ENCODE results near the gene PARPBP. TPM values are rescaled to one million over a fixed set of nuclear protein-coding genes. Genes with fewer than 3 reads are reported as not detected.

PARPBP gene
- total RNA-seq (2021; ENCODE audit: unreplicated experiment) = 23.5 TPM
- polyA plus RNA-seq (2012) = 4.8 and 8.9 TPM in 2 replicates
- percentile 73 among the genes with signal in this experiment for Bru-seq, nascent RNA
- percentile 60 among the genes with signal in this experiment for BruChase-seq, experiment 1, labeled RNA remaining after a 6-hour chase
- percentile 68 among the genes with signal in this experiment for BruChase-seq, experiment 2, labeled RNA remaining after a 2-hour chase
- long read RNA-seq, transcript PARPBP-201 (11 exons, 3,014 nt) = major isoform, 5 of 70 reads
- long read RNA-seq, partial matches to known transcripts = 11 of 70 reads
- long read RNA-seq, other reads (novel, unspliced or antisense) = 48 of 70 reads

DNA sequence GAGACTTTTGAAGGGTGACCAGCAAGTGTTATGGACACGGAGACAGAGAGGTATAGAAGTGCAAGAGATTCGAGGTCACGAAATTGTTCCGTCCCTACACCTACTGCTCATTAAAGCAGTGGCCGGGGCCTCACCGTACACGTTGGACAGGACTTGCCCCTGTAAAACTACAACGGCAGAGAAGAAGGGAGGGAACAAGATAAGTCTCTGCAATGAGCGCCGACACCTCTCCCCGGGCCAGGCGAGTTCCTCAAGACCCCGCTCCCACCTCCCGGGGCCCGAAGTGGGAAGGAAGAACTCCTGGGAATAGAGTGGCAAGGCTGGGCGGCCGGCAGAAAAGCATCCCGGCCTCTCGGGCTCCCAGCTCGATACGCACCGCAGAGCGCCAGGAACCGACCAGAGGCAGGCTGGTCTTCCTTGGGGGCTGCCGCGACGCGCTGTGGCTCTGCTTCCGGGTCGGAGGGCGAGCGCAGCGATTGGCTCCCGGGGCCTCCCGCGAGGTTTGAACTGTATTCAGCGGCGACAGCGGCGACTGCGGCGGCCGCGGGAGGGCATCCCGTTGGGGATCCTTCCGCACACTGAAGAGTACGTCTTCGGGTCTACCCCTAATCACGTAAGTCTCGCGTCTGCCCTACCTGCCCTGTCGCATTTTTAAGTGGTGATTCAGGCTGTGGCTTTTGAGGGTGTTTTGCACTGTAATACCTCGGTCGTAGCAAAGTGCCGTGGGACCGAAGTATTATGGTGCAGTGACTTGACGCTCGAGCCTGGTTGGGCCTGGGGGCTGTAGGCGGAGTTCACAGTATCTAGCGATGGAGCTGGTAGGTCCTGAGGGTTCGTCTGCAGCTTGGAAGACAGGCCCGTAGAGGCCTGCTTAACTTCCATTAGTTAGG, at the start of gene PARPBP, which contains the start of gene NUP37:
Gene PARPBP (plus strand): TSS at position 510 of the 890 bp plus-strand sequence. CDS start 3,706 bp downstream, outside the sequence.
Gene NUP37 (minus strand): TSS at position 441 of the 890 bp plus-strand sequence. CDS start 1,596 bp downstream, outside the sequence.
- peak; percentile 86 for DNase-seq (ENCODE audit: low read depth, low spot score)
- peaks cover 67% of the 10 kb centered on the region for H3K79me2 ChIP-seq (ENCODE audit: insufficient read depth, low read length)
- CTCF ChIA-PET = no interaction called here
- H2AFZ ChIP-seq (ENCODE audit: low read depth, low read length, poor library complexity, severe bottlenecking) = no peak within 1 kb of the TSS
- H3K36me3 ChIP-seq (ENCODE audit: control insufficient read depth in 1 of 2, insufficient read depth in 2 of 2, low read length in 2 of 2) = peaks cover 8 to 11% of the 10 kb centered on the region in 2 experiments
- TF ChIP-seq POLR2A (IDR thresholded peaks at IDR 0.05; ENCODE audit: borderline replicate concordance, extremely low read depth, insufficient read depth, insufficient read length) (peak; percentile 70), ELF1 (IDR thresholded peaks at IDR 0.05; ENCODE audit: borderline replicate concordance, low read depth) (peak; percentile 78), YY1 (IDR thresholded peaks at IDR 0.05; ENCODE audit: extremely low read depth, insufficient replicate concordance, low read depth, low read length) (no peak), FOSL1 (IDR thresholded peaks at IDR 0.05; ENCODE audit: low read depth) (peak; percentile 4; the same call in 1 of the 2 replicates), CBX3 (IDR thresholded peaks at IDR 0.05; ENCODE audit: low read depth) (peak; percentile 79), EZH2 (IDR thresholded peaks at IDR 0.05) (no peak), ZFX (IDR thresholded peaks at IDR 0.05) (peak; percentile 32; the same call in 1 of the 2 replicates), SIN3A (IDR thresholded peaks at IDR 0.05; ENCODE audit: low read depth) (peak; percentile 97), TCF7L2 (IDR thresholded peaks at IDR 0.05; ENCODE audit: borderline replicate concordance, extremely low read depth, insufficient read depth, insufficient read length) (peak; percentile 52), ZBTB33 (IDR thresholded peaks at IDR 0.05; ENCODE audit: extremely low read depth, insufficient replicate concordance, low read length) (peak; percentile 95), CTCF (IDR thresholded peaks at IDR 0.05 in 2 of 3, conservative IDR thresholded peaks at IDR 0.05 in 1 of 3; ENCODE audit: borderline replicate concordance in 1 of 3, insufficient read depth in 1 of 3, low read depth in 2 of 3, low read length in 2 of 3) (no peak), JUND (IDR thresholded peaks at IDR 0.05) (peak; percentile 68), SP1 (IDR thresholded peaks at IDR 0.05; ENCODE audit: low read depth) (peak; percentile 81), ZNF274 (IDR thresholded peaks at IDR 0.05; ENCODE audit: low read depth, low read length) (no peak), POLR2AphosphoS5 (IDR thresholded peaks at IDR 0.05; ENCODE audit: low read depth, low read length) (peak; percentile 97)
- TF ChIP-seq, protein P1, sequence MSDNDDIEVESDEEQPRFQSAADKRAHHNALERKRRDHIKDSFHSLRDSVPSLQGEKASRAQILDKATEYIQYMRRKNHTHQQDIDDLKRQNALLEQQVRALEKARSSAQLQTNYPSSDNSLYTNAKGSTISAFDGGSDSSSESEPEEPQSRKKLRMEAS (IDR thresholded peaks at IDR 0.05) = peak; percentile 76
- TF ChIP-seq, protein P2, sequence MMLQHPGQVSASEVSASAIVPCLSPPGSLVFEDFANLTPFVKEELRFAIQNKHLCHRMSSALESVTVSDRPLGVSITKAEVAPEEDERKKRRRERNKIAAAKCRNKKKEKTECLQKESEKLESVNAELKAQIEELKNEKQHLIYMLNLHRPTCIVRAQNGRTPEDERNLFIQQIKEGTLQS (IDR thresholded peaks at IDR 0.05) = no peak
- H3K9me2 ChIP-seq (ENCODE audit: insufficient read depth) = no peaks in the 10 kb centered on the region
- H3K9me3 ChIP-seq (ENCODE audit: control insufficient read depth in 1 of 2, insufficient read depth in 1 of 2, low read depth in 1 of 2, low read length in 2 of 2) = no peaks in the 10 kb centered on the region
- H3K4me3 ChIP-seq (replicated peaks in 1 of 2; ENCODE audit: low read depth in 1 of 2, low read length in 2 of 2) = peak within 1 kb of the TSS; percentile 88 to 97
- peak; percentile 91 for ATAC-seq
- POLR2A ChIA-PET = no interaction called here
- intact Hi-C loops (cut with micrococcal nuclease) = loop anchor here (1.0 kb wide), 1 partner anchor 58 kb away; no protein-coding TSS in a partner anchor
- RAD21 ChIA-PET (ENCODE audit: low non-redundant PET in 1 of 2, low total read pairs in 2 of 2, uncharacterized antibody in 2 of 2, unreplicated experiment in 2 of 2) = no interaction called here
- BruUV-seq (replicated peaks) = no TSS peak
- H3K27ac ChIP-seq (ENCODE audit: low read depth, low read length) = peak within 1 kb of the TSS; percentile 75
- H3K4me1 ChIP-seq (ENCODE audit: control insufficient read depth in 1 of 2, insufficient read depth in 2 of 2, low read length in 2 of 2) = peaks cover 0 to 16% of the 10 kb centered on the region in 2 experiments; a peak in 3 of 4 replicates
- peak within 1 kb of the TSS; percentile 92 for H3K9ac ChIP-seq (ENCODE audit: low read length)
- no peaks in the 10 kb centered on the region for H4K20me1 ChIP-seq (ENCODE audit: insufficient read depth)
- H3K4me2 ChIP-seq (ENCODE audit: low read length) = peak within 1 kb of the TSS; percentile 89
- no peaks in the 10 kb centered on the region for H3K27me3 ChIP-seq (ENCODE audit: insufficient read depth, low read length)

All from HCT116 (cell line).